PC-9 (cell line): ENCODE data around the gene COG5.

ENCODE experiments used
- CTCF ChIP-seq: fragments of 200-600 bp; sonication (generic); conservative IDR thresholded peaks from 2 replicates; pipeline ENCODE4 v1.6.1; 2017; ENCODE audit warnings: mixed run types, antibody characterized with exemption, mild to moderate bottlenecking, moderate library complexity
- EZH2 ChIP-seq: fragments of 200-600 bp; sonication (generic); IDR thresholded peaks from 2 replicates; pipeline ENCODE4 v1.8.0; 2017; ENCODE audit warnings: antibody characterized with exemption, low read depth

- TF ChIP-seq CTCF (no peak), EZH2 (no peak)
These were observed 29.6 kb downstream of the COG5 start for GRCh38 chr7:107534139-107534538.
